Vagina (tissue), 2 donors: ENCODE measurements around the gene EFCAB7. TPM values are rescaled to one million over a fixed set of nuclear protein-coding genes. Genes with fewer than 3 reads are reported as not detected.
A peak's percentile ranks its signal among the peaks of the same experiment; 100 is the strongest.

Experiments used
- DNase-seq, 2 donors: peaks; one replicate each; pipeline ENCODE4 v3.0.0-alpha.2; 2017; ENCODE audit errors: extremely low spot score in 2 of 2
- H3K27ac ChIP-seq: fragments of 200-600 bp; sonication (generic); one replicate; pipeline ENCODE4 v1.5.1; 2019
- H3K27me3 ChIP-seq: fragments of 200-600 bp; sonication (generic); one replicate; pipeline ENCODE4 v1.5.1; 2019
- H3K36me3 ChIP-seq, 2 donors: fragments of 200-600 bp; sonication (generic); one replicate each; pipeline ENCODE4 v1.5.1; 2017 to 2019
- H3K4me1 ChIP-seq: fragments of 200-600 bp; sonication (generic); one replicate; pipeline ENCODE4 v1.5.1; 2019
- H3K4me3 ChIP-seq, 2 donors: fragments of 200-600 bp; sonication (generic); 1 replicate in 1 of 2; 2 replicates in 1 of 2; pipeline ENCODE4 v1.5.1; 2016 to 2019
- H3K9me3 ChIP-seq: fragments of 200-600 bp; sonication (generic); one replicate; pipeline ENCODE4 v1.5.1; 2019
- CTCF ChIP-seq, 3 experiments: fragments of 450-650 bp in 2 of 3; fragments of 200-600 bp in 1 of 3; sonication (generic) in 1 of 3; IDR thresholded peaks; one replicate each; pipeline ENCODE4 v1.5.1; 2017 to 2019; ENCODE audit warnings: antibody characterized with exemption in 3 of 3, mild to moderate bottlenecking in 2 of 3, moderate library complexity in 2 of 3
- POLR2A ChIP-seq, 2 donors: fragments of 450-650 bp; IDR thresholded peaks; one replicate each; pipeline ENCODE4 v1.6.1; 2017; ENCODE audit warnings: antibody characterized with exemption in 2 of 2, mild to moderate bottlenecking in 2 of 2, moderate library complexity in 2 of 2
- POLR2AphosphoS5 ChIP-seq, 2 donors: sonication (generic); formaldehyde crosslinking; IDR thresholded peaks; one replicate each; pipeline ENCODE4 v1.9.0; 2017; ENCODE audit warnings: antibody characterized with exemption in 2 of 2, mild to moderate bottlenecking in 2 of 2, low read depth in 1 of 2; ENCODE audit not compliant: insufficient read depth in 1 of 2
- intact Hi-C: fragments of 100-400 bp; cut with DNase I; formaldehyde crosslinking; loops from one replicate; pipeline ENCODE4 v1.15.1; 2023
- total RNA-seq: library from RNA; depleted of rRNA; stranded (reverse); fragments of >200 nt; gene quantifications from one replicate; pipeline ENCODE4 v1.2.3, GENCODE V29; 2016

Gene EFCAB7
- total RNA-seq, 1 donor from 2014 or later: 6.9 TPM

GRCh38 chr1:63509718-63510117 lies 13.6 kb upstream of the EFCAB7 start:
- H3K4me1 ChIP-seq: no peaks in the 10 kb centered on the region
- no peak overlapping the region for H3K4me3 ChIP-seq
- H3K27me3 ChIP-seq: no peaks in the 10 kb centered on the region
- H3K27ac ChIP-seq: no peak overlapping the region
- H3K9me3 ChIP-seq: no peaks in the 10 kb centered on the region
- no peak for TF ChIP-seq CTCF (IDR thresholded peaks at IDR 0.05)
- TF ChIP-seq POLR2A (IDR thresholded peaks at IDR 0.05): no peak
- H3K36me3 ChIP-seq: no peaks in the 10 kb centered on the region
- intact Hi-C loops: no loop called here
- no peak for DNase-seq

- H3K27me3 ChIP-seq: no peaks in the 10 kb centered on the region
- no peak for TF ChIP-seq CTCF (IDR thresholded peaks at IDR 0.05)
- TF ChIP-seq POLR2A (IDR thresholded peaks at IDR 0.05): no peak
- no peaks in the 10 kb centered on the region for H3K9me3 ChIP-seq
- no peaks in the 10 kb centered on the region for H3K4me1 ChIP-seq
- no peak for DNase-seq
- intact Hi-C loops: no loop called here
- H3K36me3 ChIP-seq: no peaks in the 10 kb centered on the region
- H3K4me3 ChIP-seq: no peak overlapping the region
- H3K27ac ChIP-seq: no peak overlapping the region
Observed at GRCh38 chr1:63512584-63512983, 10.7 kb upstream of the EFCAB7 start.

GRCh38 chr1:63516629-63517028 lies 6.7 kb upstream of the EFCAB7 start:
- Histone ChIP-seq H3K4me3 (no peak overlapping the region), H3K9me3 (no peaks in the 10 kb centered on the region), H3K27me3 (no peaks in the 10 kb centered on the region), H3K36me3 (no peaks in the 10 kb centered on the region), H3K4me1 (no peaks in the 10 kb centered on the region), H3K27ac (no peak overlapping the region)
- intact Hi-C loops: no loop called here
- DNase-seq: no peak
- no peak for TF ChIP-seq CTCF (IDR thresholded peaks at IDR 0.05)
- no peak for TF ChIP-seq POLR2A (IDR thresholded peaks at IDR 0.05)
- no peak for TF ChIP-seq POLR2AphosphoS5 (IDR thresholded peaks at IDR 0.05; ENCODE audit: insufficient read depth in 1 of 2, low read depth in 1 of 2)

GRCh38 chr1:63523738-63524137 lies 413 bp downstream of the EFCAB7 start:
- TF ChIP-seq POLR2AphosphoS5 (IDR thresholded peaks at IDR 0.05; ENCODE audit: insufficient read depth in 1 of 2, low read depth in 1 of 2) (no peak), CTCF (IDR thresholded peaks at IDR 0.05) (peak in 1 of 3 experiments; percentile 6)
- H3K27me3 ChIP-seq: no peaks in the 10 kb centered on the region
- no peaks in the 10 kb centered on the region for H3K9me3 ChIP-seq
- peaks cover 18% of the 10 kb centered on the region for H3K4me1 ChIP-seq
- H3K27ac ChIP-seq: peak overlapping the region; percentile 97
- DNase-seq: no peak
- intact Hi-C loops: no loop called here
- H3K36me3 ChIP-seq: no peaks in the 10 kb centered on the region
- peak overlapping the region; percentile 80 to 93 for H3K4me3 ChIP-seq

- intact Hi-C loops: no loop called here
- H3K27me3 ChIP-seq: no peaks in the 10 kb centered on the region
- TF ChIP-seq POLR2AphosphoS5 (IDR thresholded peaks at IDR 0.05; ENCODE audit: insufficient read depth in 1 of 2, low read depth in 1 of 2) (no peak), CTCF (IDR thresholded peaks at IDR 0.05) (no peak), POLR2A (IDR thresholded peaks at IDR 0.05) (no peak)
- no peaks in the 10 kb centered on the region for H3K9me3 ChIP-seq
- H3K36me3 ChIP-seq: no peaks in the 10 kb centered on the region
- H3K27ac ChIP-seq: peak overlapping the region; percentile 97
- peak overlapping the region; percentile 80 to 93 for H3K4me3 ChIP-seq
- peaks cover 18% of the 10 kb centered on the region for H3K4me1 ChIP-seq
- no peak for DNase-seq
Observed at GRCh38 chr1:63524201-63524600, 876 bp downstream of the EFCAB7 start.
